Rectal smooth muscle tissue (tissue), 1 donor: ENCODE data around the gene C16orf90.
"Not testable (repeated sequence)": the region's sequence is repeated elsewhere in the genome, so short reads cannot be mapped to it uniquely, and the experiment has no call there.

Experiments used
- H3K27ac ChIP-seq: one replicate; pipeline ENCODE4 v1.7.0; 2013; ENCODE audit warnings: low read depth, low read length, inconsistent platforms
- H3K27me3 ChIP-seq: one replicate; pipeline ENCODE4 v1.7.0; 2013; ENCODE audit warnings: low read length; ENCODE audit not compliant: control insufficient read depth, insufficient read depth
- H3K36me3 ChIP-seq: one replicate; pipeline ENCODE4 v1.7.0; 2013; ENCODE audit warnings: low read length; ENCODE audit not compliant: control insufficient read depth, insufficient read depth
- H3K4me1 ChIP-seq: one replicate; pipeline ENCODE4 v1.7.0; 2013; ENCODE audit warnings: low read length; ENCODE audit not compliant: control insufficient read depth, insufficient read depth
- H3K4me3 ChIP-seq: one replicate; pipeline ENCODE4 v1.7.0; 2013; ENCODE audit warnings: low read length
- H3K9ac ChIP-seq: one replicate; pipeline ENCODE4 v1.7.0; 2013; ENCODE audit warnings: low read length

C16orf90 gene, protein sequence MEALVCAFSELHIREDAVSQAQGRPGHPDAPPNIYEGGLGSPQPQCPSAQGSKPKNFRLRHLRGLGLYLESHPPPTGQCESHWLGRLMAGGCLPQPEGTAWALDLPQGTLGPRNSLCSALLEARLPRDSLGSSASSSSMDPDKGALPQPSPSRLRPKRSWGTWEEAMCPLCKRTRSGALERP

DNA sequence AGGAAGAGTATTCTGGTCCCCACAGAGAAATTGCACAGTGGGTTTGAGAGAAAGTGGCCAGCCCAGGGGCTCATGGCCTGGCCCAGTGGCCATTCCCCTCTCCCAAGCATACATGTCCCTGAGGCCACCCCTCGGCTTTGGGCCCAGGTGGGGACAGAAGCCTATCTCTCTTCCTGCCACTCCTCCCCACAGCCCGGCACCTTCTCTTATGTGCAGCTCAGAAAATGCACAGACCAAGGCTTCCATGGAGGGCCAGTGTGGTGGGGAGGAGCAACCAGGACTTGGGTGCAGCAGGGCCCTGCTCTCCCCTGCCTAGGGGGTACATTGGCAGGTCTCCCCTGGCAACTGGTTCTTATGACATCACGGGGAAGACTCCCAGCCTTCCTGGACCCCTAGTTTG, at the start of gene C16orf90:
Gene C16orf90 (minus strand): TSS at position 314 of the 400 bp plus-strand sequence. CDS start 68 bp downstream, at position 246.
- H3K4me3 ChIP-seq = no peak within 1 kb of the TSS
- no peaks in the 10 kb centered on the region for H3K36me3 ChIP-seq
- H3K9ac ChIP-seq = no peak within 1 kb of the TSS
- no peaks in the 10 kb centered on the region for H3K4me1 ChIP-seq
- H3K27me3 ChIP-seq = no peaks in the 10 kb centered on the region
- H3K27ac ChIP-seq = no peak within 1 kb of the TSS

DNA sequence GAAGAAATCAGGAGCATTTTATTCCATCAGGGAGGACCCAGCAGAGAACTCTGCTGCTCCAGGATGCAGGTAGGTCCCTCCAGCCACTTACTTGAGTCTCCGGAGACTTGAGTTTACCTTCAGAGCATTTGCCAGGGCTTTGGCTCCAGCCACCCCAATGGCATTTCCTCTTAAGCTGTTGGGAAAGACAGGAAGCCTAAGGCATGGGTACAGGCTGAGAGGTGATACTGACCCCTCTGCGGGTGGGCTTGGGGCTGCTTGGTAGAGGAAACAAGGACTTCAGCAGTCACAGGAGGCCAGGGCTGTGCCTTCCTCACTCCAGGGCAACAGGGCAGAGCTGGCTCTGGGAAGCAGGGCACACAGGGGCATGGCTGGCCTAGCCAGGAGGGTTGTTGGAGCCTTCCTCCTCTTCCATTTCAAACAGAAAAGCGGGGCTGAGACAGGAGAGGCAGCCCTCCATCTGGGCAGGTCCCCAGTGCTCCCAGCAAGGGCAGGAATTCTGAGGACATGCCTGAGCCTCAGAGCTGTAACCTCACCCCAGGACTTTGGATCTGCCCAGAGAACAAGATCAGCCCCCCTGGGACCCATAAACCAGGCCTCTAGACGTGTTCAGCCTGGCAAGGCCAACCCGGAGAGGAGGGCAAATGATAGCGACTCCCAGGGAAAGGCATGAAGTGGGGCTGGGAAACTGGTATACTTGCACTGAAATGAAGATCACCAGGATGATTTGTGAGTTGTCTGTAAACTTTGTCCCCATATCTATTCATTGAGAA, 47.5 kb upstream of the C16orf90 start:
- no peaks in the 10 kb centered on the region for H3K36me3 ChIP-seq
- H3K9ac ChIP-seq = no peak overlapping the region
- H3K4me1 ChIP-seq = no peaks in the 10 kb centered on the region
- H3K4me3 ChIP-seq = no peak overlapping the region
- no peak overlapping the region for H3K27ac ChIP-seq
- H3K27me3 ChIP-seq = no peaks in the 10 kb centered on the region

DNA sequence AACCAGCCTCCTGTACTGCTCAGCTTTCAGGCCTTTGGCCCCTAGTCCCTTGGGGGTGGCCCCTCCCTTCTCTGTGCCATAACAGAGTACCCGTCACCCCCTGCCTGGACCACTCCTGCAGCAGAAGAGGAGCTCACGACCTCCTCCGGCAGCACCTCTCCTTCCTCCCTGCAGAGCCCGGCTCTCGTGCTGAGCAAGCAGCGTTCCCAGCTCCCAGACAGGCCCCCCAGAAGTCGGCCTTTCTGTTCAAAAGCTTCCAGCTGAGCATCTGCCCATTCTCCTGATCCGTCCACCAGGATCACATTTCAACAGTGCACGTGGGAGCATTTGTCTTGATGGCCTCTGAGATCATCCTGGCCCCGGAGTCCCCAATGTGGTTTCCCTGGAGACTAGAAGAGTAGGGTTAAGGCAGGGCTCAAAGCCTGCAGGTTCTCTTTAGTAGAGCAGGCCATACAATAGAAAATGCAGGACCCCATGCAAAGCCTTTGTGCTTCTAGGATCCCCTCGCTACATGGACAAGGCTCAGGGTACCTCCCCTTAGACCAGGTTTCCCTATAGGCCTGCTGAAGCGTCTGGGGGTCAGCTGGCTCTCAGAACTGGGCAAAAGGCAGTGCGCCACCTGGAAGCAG, 46.4 kb upstream of the C16orf90 start:
- Histone ChIP-seq H3K27me3 (no peaks in the 10 kb centered on the region), H3K27ac (no peak overlapping the region), H3K9ac (no peak overlapping the region), H3K4me1 (no peaks in the 10 kb centered on the region), H3K4me3 (no peak overlapping the region), H3K36me3 (no peaks in the 10 kb centered on the region)

DNA sequence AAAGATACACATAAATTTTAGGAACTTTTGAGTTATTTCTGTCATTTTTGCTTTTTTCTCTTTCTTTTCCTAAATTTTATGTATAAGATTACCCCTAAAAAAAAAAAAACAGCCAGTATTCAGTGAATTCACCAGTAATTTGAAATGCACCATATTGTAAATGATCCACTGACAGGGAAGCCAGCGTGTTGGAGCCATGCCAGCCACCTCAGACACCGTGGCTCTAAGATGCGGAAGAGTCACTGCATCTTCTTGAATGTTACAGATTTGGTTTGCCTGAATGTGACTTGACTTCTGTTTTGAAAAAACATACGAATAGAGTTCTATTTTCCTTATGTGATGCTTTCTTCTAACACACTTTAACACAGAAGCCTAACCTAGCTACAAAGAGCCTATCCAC, 42.9 kb upstream of the C16orf90 start:
- no peak overlapping the region for H3K9ac ChIP-seq
- H3K4me3 ChIP-seq = no peak overlapping the region
- peaks cover 3% of the 10 kb centered on the region for H3K36me3 ChIP-seq
- no peak overlapping the region for H3K27ac ChIP-seq
- H3K27me3 ChIP-seq = no peaks in the 10 kb centered on the region
- no peaks in the 10 kb centered on the region for H3K4me1 ChIP-seq

DNA sequence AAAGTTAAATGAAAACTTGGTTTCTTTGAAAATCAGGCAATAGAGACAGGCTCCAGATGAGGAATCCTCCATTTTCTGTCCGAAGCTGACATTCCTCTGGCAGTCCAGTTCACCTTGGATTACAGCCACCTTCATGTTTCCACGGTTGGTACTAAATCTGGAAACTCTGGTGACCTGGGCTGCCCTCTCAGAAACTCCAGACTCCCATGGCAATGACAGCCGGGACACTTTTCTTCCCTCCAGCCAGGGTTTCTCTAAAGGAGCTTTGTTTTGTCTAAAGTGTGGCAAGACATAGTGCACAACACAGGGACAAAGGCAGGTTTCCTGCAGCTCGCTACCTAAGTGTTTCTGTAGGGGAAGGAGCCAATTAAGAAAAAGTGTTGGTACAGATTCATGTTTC, 41.6 kb upstream of the C16orf90 start:
- Histone ChIP-seq H3K27ac (no peak overlapping the region), H3K4me3 (no peak overlapping the region), H3K36me3 (peaks cover 13% of the 10 kb centered on the region)

DNA sequence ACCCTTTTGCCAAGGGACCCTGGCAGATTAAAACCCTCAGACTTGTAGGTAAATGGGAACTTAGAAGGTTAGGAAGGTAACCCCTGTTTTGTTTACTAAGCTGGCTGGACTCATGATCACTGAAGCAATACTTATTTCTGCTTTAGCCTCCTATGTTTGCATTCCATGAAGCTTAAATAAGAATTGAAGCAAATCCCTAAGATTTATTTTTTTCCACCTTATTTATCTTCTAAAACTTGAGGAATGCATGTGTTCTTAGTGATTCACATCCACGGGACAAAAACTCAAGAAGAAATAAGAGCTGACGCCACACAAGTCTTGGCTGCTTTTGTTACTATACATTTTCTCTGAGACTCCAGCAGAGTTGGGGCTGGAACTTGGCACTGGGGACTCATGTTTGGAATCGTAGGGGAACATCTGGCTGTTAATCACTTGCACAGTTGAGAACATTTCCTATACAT, 41.0 kb upstream of the C16orf90 start:
- H3K4me1 ChIP-seq = no peaks in the 10 kb centered on the region
- H3K27me3 ChIP-seq = no peaks in the 10 kb centered on the region
- H3K36me3 ChIP-seq = peaks cover 13% of the 10 kb centered on the region
- no peak overlapping the region for H3K9ac ChIP-seq
- H3K4me3 ChIP-seq = no peak overlapping the region
- H3K27ac ChIP-seq = no peak overlapping the region

More for the DNA sequence above, 41.6 kb upstream of the C16orf90 start:
- no peaks in the 10 kb centered on the region for H3K4me1 ChIP-seq
- no peaks in the 10 kb centered on the region for H3K27me3 ChIP-seq
- no peak overlapping the region for H3K9ac ChIP-seq

DNA sequence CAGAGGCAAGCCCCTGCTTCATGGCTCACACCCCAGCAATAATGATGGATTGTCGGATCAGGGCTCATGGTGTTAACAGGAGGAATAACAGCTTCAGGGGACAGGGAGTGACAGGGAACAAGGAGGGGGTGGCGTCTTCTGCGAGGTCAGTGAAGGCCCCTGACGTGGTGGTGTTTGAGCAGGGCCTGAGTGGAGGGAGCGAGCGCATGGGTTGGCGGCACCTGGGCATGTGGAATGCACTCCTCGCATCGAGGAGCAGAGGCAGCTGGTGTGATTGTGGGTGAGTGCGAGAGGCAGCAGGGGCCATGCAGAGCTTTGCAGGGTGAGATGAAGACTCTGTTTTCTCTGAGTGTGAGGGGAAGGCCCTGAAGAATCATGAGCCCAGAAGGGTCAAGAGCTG, 38.8 kb upstream of the C16orf90 start:
- H3K4me1 ChIP-seq = no peaks in the 10 kb centered on the region
- no peak overlapping the region for H3K9ac ChIP-seq
- H3K27me3 ChIP-seq = no peaks in the 10 kb centered on the region
- no peak overlapping the region for H3K4me3 ChIP-seq
- no peak overlapping the region for H3K27ac ChIP-seq
- H3K36me3 ChIP-seq = peaks cover 15% of the 10 kb centered on the region

DNA sequence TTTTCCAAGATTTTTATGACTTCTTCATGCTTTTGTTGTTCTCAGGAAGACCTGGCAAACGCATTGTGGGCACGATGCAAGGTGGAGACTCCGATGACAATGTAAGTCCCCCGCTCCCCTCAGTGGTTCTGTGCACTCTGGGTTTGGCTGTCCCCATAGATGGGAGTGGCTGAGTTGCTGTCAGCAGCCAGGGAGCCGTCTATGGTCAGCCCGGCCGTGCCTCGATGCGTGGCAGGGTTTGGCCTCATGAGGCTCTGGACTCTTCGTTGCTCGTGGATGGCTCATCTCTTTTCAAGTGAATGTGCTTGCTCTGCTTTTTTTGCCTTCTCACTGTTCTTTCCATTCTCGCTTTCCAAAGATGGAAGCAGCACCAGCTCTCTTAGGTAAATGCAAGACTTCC, 37.5 kb upstream of the C16orf90 start:
- Histone ChIP-seq H3K4me1 (no peaks in the 10 kb centered on the region), H3K9ac (no peak overlapping the region), H3K27me3 (no peaks in the 10 kb centered on the region), H3K4me3 (no peak overlapping the region), H3K27ac (no peak overlapping the region), H3K36me3 (peaks cover 15% of the 10 kb centered on the region)

DNA sequence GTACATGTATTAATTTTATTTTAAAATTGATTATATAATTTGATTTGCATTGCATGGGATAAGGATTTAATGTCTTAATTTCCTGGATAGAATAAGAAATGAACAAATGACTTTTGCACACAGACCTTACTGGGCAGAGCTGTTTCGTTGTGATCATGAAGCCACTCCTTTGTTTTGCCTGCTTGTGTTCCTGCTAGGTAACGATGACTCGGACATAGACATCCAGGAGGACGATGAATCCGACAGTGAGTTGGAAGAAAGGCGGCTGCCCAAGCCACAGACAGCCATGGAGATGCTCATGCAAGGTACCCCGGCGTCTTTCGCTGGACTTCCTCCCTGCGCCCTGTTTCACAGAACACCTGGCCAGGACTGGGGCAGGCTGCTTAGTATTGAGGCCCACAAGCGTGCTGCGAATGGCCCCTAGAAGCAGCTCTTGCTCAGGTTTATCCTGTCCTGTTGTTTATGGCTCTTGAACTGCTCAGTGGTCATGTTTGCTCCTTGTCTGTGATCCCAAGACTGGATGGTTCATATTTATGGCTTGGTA, 35.2 kb upstream of the C16orf90 start:
- no peak overlapping the region for H3K9ac ChIP-seq
- no peaks in the 10 kb centered on the region for H3K27me3 ChIP-seq
- H3K4me1 ChIP-seq = no peaks in the 10 kb centered on the region
- no peak overlapping the region for H3K27ac ChIP-seq
- no peak overlapping the region for H3K4me3 ChIP-seq
- H3K36me3 ChIP-seq = peaks cover 11% of the 10 kb centered on the region

DNA sequence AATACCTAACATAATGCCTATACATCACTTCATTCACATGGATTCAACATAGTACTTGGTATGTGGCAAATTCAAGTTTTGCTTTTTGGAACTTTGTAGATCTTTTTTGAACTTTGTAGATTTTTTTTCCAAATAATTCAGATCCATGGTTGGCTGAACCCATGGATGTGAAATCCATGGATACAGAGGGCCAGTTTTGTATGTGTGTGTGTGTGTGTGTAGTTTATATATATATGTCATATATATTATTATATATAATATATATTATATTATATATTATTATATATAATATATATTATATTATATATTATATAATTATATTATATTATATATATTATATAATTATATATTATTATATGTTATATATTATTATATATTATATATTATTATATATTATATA, 33.9 kb upstream of the C16orf90 start:
- Histone ChIP-seq H3K36me3 (peaks cover 11% of the 10 kb centered on the region), H3K27ac (no peak overlapping the region), H3K4me3 (no peak overlapping the region), H3K9ac (no peak overlapping the region), H3K4me1 (no peaks in the 10 kb centered on the region), H3K27me3 (no peaks in the 10 kb centered on the region)

DNA sequence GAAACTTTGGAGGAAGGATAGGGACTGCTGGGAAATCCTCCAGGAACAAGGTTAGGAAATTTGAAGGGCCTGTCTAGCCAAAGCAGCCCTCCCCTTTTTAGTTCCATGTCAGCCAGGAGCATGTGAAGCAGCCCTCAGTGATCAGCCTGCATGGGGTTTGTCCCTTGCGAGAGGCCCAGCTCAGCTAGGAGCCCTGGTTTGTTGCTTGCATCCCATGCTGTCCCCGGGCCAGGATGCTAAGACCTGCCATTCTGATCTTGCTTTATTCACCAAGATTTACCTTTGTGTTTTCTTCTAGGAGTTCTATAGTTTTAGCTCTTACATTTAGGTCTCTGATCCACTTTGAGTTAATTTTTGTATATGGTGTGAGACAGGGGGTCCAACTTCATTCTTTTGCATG, 33.1 kb upstream of the C16orf90 start:
- Histone ChIP-seq H3K27ac (no peak overlapping the region), H3K4me3 (no peak overlapping the region), H3K9ac (no peak overlapping the region), H3K36me3 (peaks cover 18% of the 10 kb centered on the region), H3K4me1 (no peaks in the 10 kb centered on the region), H3K27me3 (no peaks in the 10 kb centered on the region)

DNA sequence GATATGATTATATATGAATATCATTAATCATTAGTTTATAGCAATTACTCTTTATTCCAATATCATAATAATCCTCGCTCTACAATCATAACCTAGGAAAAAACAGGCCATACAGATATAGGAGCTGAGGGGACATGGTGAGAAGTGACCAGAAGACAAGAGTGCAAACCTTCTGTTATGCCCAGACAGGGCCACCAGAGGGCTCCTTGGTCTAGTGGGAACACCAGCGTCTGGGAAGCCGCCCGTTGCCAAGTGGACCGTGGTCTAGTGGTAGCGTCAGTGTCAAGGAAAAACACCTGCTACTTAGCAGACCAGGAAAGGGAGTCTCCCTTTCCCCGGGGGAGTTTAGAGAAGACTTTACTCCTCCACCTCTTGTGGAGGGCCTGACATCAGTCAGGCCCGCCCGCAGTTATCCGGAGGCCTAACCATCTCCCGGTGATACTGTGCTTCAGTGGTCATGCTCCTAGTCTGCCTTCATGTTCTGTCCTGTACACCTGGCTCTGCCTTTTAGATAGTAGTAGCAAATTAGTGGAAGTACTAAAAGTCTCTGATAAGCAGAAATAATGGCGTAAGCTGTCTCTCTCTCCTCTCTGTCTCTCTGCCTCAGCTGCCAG, 32.0 kb upstream of the C16orf90 start:
- H3K36me3 ChIP-seq = peaks cover 13% of the 10 kb centered on the region
- not testable (repeated sequence) for H3K9ac ChIP-seq, H3K27ac ChIP-seq, H3K4me1 ChIP-seq, H3K27me3 ChIP-seq, H3K4me3 ChIP-seq
